ENCODE measurements around the gene TBK1. TPM values are rescaled to one million over a fixed set of nuclear protein-coding genes. Genes with fewer than 3 reads are reported as not detected.
"Not testable (repeated sequence)": the region's sequence is repeated elsewhere in the genome, so short reads cannot be mapped to it uniquely, and the experiment has no call there.

TBK1 gene
- polyA plus RNA-seq, 3 donors: 18.2 to 26.4 (median 23.3) TPM

- DNase-seq: not testable (repeated sequence)
These were observed 90.6 kb downstream of the TBK1 start for GRCh38 chr12:64542409-64543047.

- peak; percentile 68 for DNase-seq
These were observed 92.6 kb downstream of the TBK1 start for GRCh38 chr12:64544371-64545080.

- DNase-seq: no peak
These were observed 93.1 kb downstream of the TBK1 start for GRCh38 chr12:64545081-64545382.

GRCh38 chr12:64549108-64549507 is 97.2 kb downstream of the TBK1 start:
- no peak for DNase-seq

- DNase-seq: no peak
These were observed 98.8 kb downstream of the TBK1 start for GRCh38 chr12:64550755-64551154.

- no peak for DNase-seq
These were observed 99.8 kb downstream of the TBK1 start for GRCh38 chr12:64551676-64552075.

Other genes starting within 250 kb of the TBK1 start
- gene KICS2, start 229.8 kb upstream of the TBK1 start, polyA plus RNA-seq (ENCODE audit: insufficient read length in 3 of 3): 1 to 10 TPM; 4.5 to 6.3 (median 5.3) TPM
- gene C12orf56, start 61.4 kb upstream of the TBK1 start, polyA plus RNA-seq (ENCODE audit: insufficient read length in 3 of 3): 1 to 10 TPM; 1.0 to 1.6 (median 1.5) TPM
- 10 to 100 TPM; 57.6 to 67.9 (median 61.6) TPM for gene XPOT, start 47.7 kb upstream of the TBK1 start, polyA plus RNA-seq (ENCODE audit: insufficient read length in 3 of 3)
- 10 to 100 TPM; 16.5 to 19.0 (median 18.3) TPM for gene RASSF3, start 158.4 kb downstream of the TBK1 start, polyA plus RNA-seq (ENCODE audit: insufficient read length in 3 of 3)